ENCODE measurements around the gene SAP30BP. TPM values are rescaled to one million over a fixed set of nuclear protein-coding genes. Genes with fewer than 3 reads are reported as not detected.

SAP30BP gene
- total RNA-seq, result 100 to 1,000 TPM in 1 of 8 experiments, 10 to 100 TPM in 7; 52.5 to 106 (median 75.2) TPM

- 0 to 5% (median 1%) methylated on average over 5 to 31 of the region's 55 CpGs; no CpG with 5 or more reads in 1 of the 10 experiments for WGBS, 10 experiments
- in situ Hi-C loops (cut with MboI; ENCODE audit: low pct_unique_long_range_greater_than_20kb in 2 of 9, low sequenced_read_pairs in 9 of 9, unreplicated experiment in 9 of 9), result no loop called here
- peak; percentile 98 to 100 (median 100) for ATAC-seq (replicated peaks in 6 of 8)
- peak within 1 kb of the TSS; percentile 77 to 93 for H3K27ac ChIP-seq
- peaks cover 13 to 14% of the 10 kb centered on the region in 2 donors for H3K4me1 ChIP-seq (replicated peaks in 1 of 2)
- H3K4me3 ChIP-seq, result peak within 1 kb of the TSS; percentile 82 to 95 (median 89)
Measured at GRCh38 chr17:75666959-75667790, at the start of gene SAP30BP, which contains the start of gene RECQL5. SAP30BP (plus strand) TSS chr17:75667338; CDS start chr17:75667373, 35 bp downstream. RECQL5 (minus strand) TSS chr17:75667154; CDS start chr17:75666557, 597 bp downstream.

GRCh38 chr17:75617675-75618074 is 49.5 kb upstream of the SAP30BP start:
- ATAC-seq (replicated peaks in 6 of 8), result no peak
- H3K27ac ChIP-seq, result no peak overlapping the region
- in situ Hi-C loops (cut with MboI; ENCODE audit: low pct_unique_long_range_greater_than_20kb in 2 of 9, low sequenced_read_pairs in 9 of 9, unreplicated experiment in 9 of 9), result no loop called here
- 70 to 100% methylated on average over 1 to 2 of the region's 11 CpGs; no CpG with 5 or more reads in 8 of the 10 experiments for WGBS, 10 experiments
- H3K4me3 ChIP-seq, result no peak overlapping the region
- H3K4me1 ChIP-seq (replicated peaks in 1 of 2), result peaks cover 8 to 15% of the 10 kb centered on the region in 2 donors

- 63 to 82% (median 69%) methylated on average over 5 to 9 of the region's 36 CpGs; no CpG with 5 or more reads in 7 of the 10 experiments for WGBS, 10 experiments
- Histone ChIP-seq H3K4me1 (replicated peaks in 1 of 2) (peaks cover 11 to 15% of the 10 kb centered on the region in 2 donors), H3K4me3 (no peak overlapping the region), H3K27ac (no peak overlapping the region)
- ATAC-seq (replicated peaks in 6 of 8), result peak; percentile 26 to 69 (median 46)
- in situ Hi-C loops (cut with MboI; ENCODE audit: low pct_unique_long_range_greater_than_20kb in 2 of 9, low sequenced_read_pairs in 9 of 9, unreplicated experiment in 9 of 9), result no loop called here
Measured at GRCh38 chr17:75619506-75620431, 47.4 kb upstream of the SAP30BP start.

- no peak for ATAC-seq (replicated peaks in 6 of 8)
- peaks cover 11 to 15% of the 10 kb centered on the region in 2 donors for H3K4me1 ChIP-seq (replicated peaks in 1 of 2)
- WGBS, 10 experiments, result 90 to 100% methylated on average over 2 of the region's 4 CpGs; no CpG with 5 or more reads in 8 of the 10 experiments
- H3K4me3 ChIP-seq, result no peak overlapping the region
- H3K27ac ChIP-seq, result no peak overlapping the region
- in situ Hi-C loops (cut with MboI; ENCODE audit: low pct_unique_long_range_greater_than_20kb in 2 of 9, low sequenced_read_pairs in 9 of 9, unreplicated experiment in 9 of 9), result no loop called here
Measured at GRCh38 chr17:75621489-75621888, 45.6 kb upstream of the SAP30BP start.

GRCh38 chr17:75622076-75622475 is 45.1 kb upstream of the SAP30BP start:
- peak in 5 of 8 experiments; percentile 46 to 78 (median 61) for ATAC-seq (replicated peaks in 6 of 8)
- WGBS, 10 experiments, result 29 to 100% (median 55%) methylated on average over 1 to 4 of the region's 8 CpGs; no CpG with 5 or more reads in 4 of the 10 experiments
- H3K27ac ChIP-seq, result no peak overlapping the region
- H3K4me3 ChIP-seq, result no peak overlapping the region
- H3K4me1 ChIP-seq (replicated peaks in 1 of 2), result peaks cover 11 to 15% of the 10 kb centered on the region in 2 donors
- in situ Hi-C loops (cut with MboI; ENCODE audit: low pct_unique_long_range_greater_than_20kb in 2 of 9, low sequenced_read_pairs in 9 of 9, unreplicated experiment in 9 of 9), result no loop called here

- no peak overlapping the region for H3K27ac ChIP-seq
- in situ Hi-C loops (cut with MboI; ENCODE audit: low pct_unique_long_range_greater_than_20kb in 2 of 9, low sequenced_read_pairs in 9 of 9, unreplicated experiment in 9 of 9), result no loop called here
- peaks cover 11 to 15% of the 10 kb centered on the region in 2 donors for H3K4me1 ChIP-seq (replicated peaks in 1 of 2)
- WGBS, 10 experiments, result 79 to 100% (median 93%) methylated on average over 2 to 10 of the region's 15 CpGs; no CpG with 5 or more reads in 4 of the 10 experiments
- no peak overlapping the region for H3K4me3 ChIP-seq
- ATAC-seq (replicated peaks in 6 of 8), result no peak
Measured at GRCh38 chr17:75622771-75623273, 44.3 kb upstream of the SAP30BP start.

- H3K4me1 ChIP-seq (replicated peaks in 1 of 2), result peaks cover 11 to 15% of the 10 kb centered on the region in 2 donors
- no peak overlapping the region for H3K27ac ChIP-seq
- WGBS, 10 experiments, result 65 to 95% (median 80%) methylated on average over 2 to 7 of the region's 9 CpGs; no CpG with 5 or more reads in 5 of the 10 experiments
- no peak for ATAC-seq (replicated peaks in 6 of 8)
- no peak overlapping the region for H3K4me3 ChIP-seq
- in situ Hi-C loops (cut with MboI; ENCODE audit: low pct_unique_long_range_greater_than_20kb in 2 of 9, low sequenced_read_pairs in 9 of 9, unreplicated experiment in 9 of 9), result no loop called here
Measured at GRCh38 chr17:75623386-75623785, 43.8 kb upstream of the SAP30BP start.

- H3K4me1 ChIP-seq (replicated peaks in 1 of 2), result peaks cover 11 to 15% of the 10 kb centered on the region in 2 donors
- no peak for ATAC-seq (replicated peaks in 6 of 8)
- no peak overlapping the region for H3K27ac ChIP-seq
- in situ Hi-C loops (cut with MboI; ENCODE audit: low pct_unique_long_range_greater_than_20kb in 2 of 9, low sequenced_read_pairs in 9 of 9, unreplicated experiment in 9 of 9), result no loop called here
- H3K4me3 ChIP-seq, result no peak overlapping the region
- 67% methylated on average over 7 of the region's 12 CpGs; no CpG with 5 or more reads in 9 of the 10 experiments for WGBS, 10 experiments
Measured at GRCh38 chr17:75624021-75624420, 43.1 kb upstream of the SAP30BP start.

GRCh38 chr17:75624714-75625345 is 42.3 kb upstream of the SAP30BP start:
- H3K4me3 ChIP-seq, result no peak overlapping the region
- no peak for ATAC-seq (replicated peaks in 6 of 8)
- no peak overlapping the region for H3K27ac ChIP-seq
- in situ Hi-C loops (cut with MboI; ENCODE audit: low pct_unique_long_range_greater_than_20kb in 2 of 9, low sequenced_read_pairs in 9 of 9, unreplicated experiment in 9 of 9), result no loop called here
- H3K4me1 ChIP-seq (replicated peaks in 1 of 2), result peaks cover 11 to 15% of the 10 kb centered on the region in 2 donors
- WGBS, 10 experiments, result 71 to 90% (median 74%) methylated on average over 1 to 3 of the region's 23 CpGs; no CpG with 5 or more reads in 7 of the 10 experiments

- ATAC-seq (replicated peaks in 6 of 8), result peak; percentile 26 to 83 (median 53)
- Histone ChIP-seq H3K4me3 (no peak overlapping the region), H3K4me1 (replicated peaks in 1 of 2) (peaks cover 11 to 15% of the 10 kb centered on the region in 2 donors), H3K27ac (no peak overlapping the region)
- in situ Hi-C loops (cut with MboI; ENCODE audit: low pct_unique_long_range_greater_than_20kb in 2 of 9, low sequenced_read_pairs in 9 of 9, unreplicated experiment in 9 of 9), result no loop called here
- 0 to 40% methylated on average over 1 of the region's 15 CpGs; no CpG with 5 or more reads in 8 of the 10 experiments for WGBS, 10 experiments
Measured at GRCh38 chr17:75625813-75626486, 41.2 kb upstream of the SAP30BP start.

- peaks cover 11% of the 10 kb centered on the region in 2 donors for H3K4me1 ChIP-seq (replicated peaks in 1 of 2)
- no peak overlapping the region for H3K4me3 ChIP-seq
- 62 to 100% (median 80%) methylated on average over 1 to 2 of the region's 11 CpGs; no CpG with 5 or more reads in 6 of the 10 experiments for WGBS, 10 experiments
- peak in 2 of 8 experiments; percentile 6 to 27 for ATAC-seq (replicated peaks in 6 of 8)
- in situ Hi-C loops (cut with MboI; ENCODE audit: low pct_unique_long_range_greater_than_20kb in 2 of 9, low sequenced_read_pairs in 9 of 9, unreplicated experiment in 9 of 9), result no loop called here
- H3K27ac ChIP-seq, result no peak overlapping the region
Measured at GRCh38 chr17:75626496-75627038, 40.6 kb upstream of the SAP30BP start.
